Activated CD4-positive, CD25-positive, alpha-beta regulatory T cell treated with anti-CD3 and anti-CD28 coated beads, Interleukin-2, amount 50 U/mL, for 72 hours (primary cell): ENCODE data around the gene PRR23A.
"Not testable (repeated sequence)": the region's sequence is repeated elsewhere in the genome, so short reads cannot be mapped to it uniquely, and the experiment has no call there.

Experiments
- DNase-seq: peaks from one replicate; pipeline ENCODE4 v3.0.0; 2021

PRR23A gene

GRCh38 chr3:139006051-139006716, at the start of gene PRR23A:
PRR23A (minus strand) TSS chr3:139006268; CDS start chr3:139006268, 0 bp downstream.
- no peak for DNase-seq

GRCh38 chr3:139052802-139053600, 46.9 kb upstream of the PRR23A start:
- no peak for DNase-seq

GRCh38 chr3:139044366-139045210, 38.5 kb upstream of the PRR23A start, which contains the start of gene PRR23C:
PRR23C (minus strand) TSS chr3:139044892; CDS start chr3:139044620, 272 bp downstream.
- DNase-seq = no peak

- no peak for DNase-seq
These were observed 37.7 kb upstream of the PRR23A start for GRCh38 chr3:139043554-139044365.

- no peak for DNase-seq
These were observed 31.4 kb upstream of the PRR23A start for GRCh38 chr3:139037478-139037877.

GRCh38 chr3:139032326-139033002, 26.4 kb upstream of the PRR23A start:
- DNase-seq = no peak

- not testable (repeated sequence) for DNase-seq
These were observed 24.5 kb upstream of the PRR23A start for GRCh38 chr3:139030576-139030975.

- DNase-seq = no peak
These were observed 18.9 kb upstream of the PRR23A start for GRCh38 chr3:139024968-139025367.

GRCh38 chr3:139020868-139021234, 14.8 kb upstream of the PRR23A start, which contains the start of gene PRR23B:
PRR23B (minus strand) TSS chr3:139020926; CDS start chr3:139020661, 265 bp downstream.
- no peak for DNase-seq

GRCh38 chr3:139020036-139020867, 14.2 kb upstream of the PRR23A start:
- DNase-seq = no peak

GRCh38 chr3:139016430-139017048, 10.5 kb upstream of the PRR23A start:
- no peak for DNase-seq

GRCh38 chr3:139005356-139005993, 593 bp downstream of the PRR23A start:
- no peak for DNase-seq

- DNase-seq = no peak
These were observed 10.4 kb downstream of the PRR23A start for GRCh38 chr3:138995706-138996105.

- DNase-seq = no peak
These were observed 18.9 kb downstream of the PRR23A start for GRCh38 chr3:138987181-138987580.

- no peak for DNase-seq
These were observed 20.1 kb downstream of the PRR23A start for GRCh38 chr3:138985932-138986331.

GRCh38 chr3:138984816-138985215, 21.3 kb downstream of the PRR23A start:
- no peak for DNase-seq

- no peak for DNase-seq
These were observed 30.0 kb downstream of the PRR23A start for GRCh38 chr3:138976047-138976446.

- no peak for DNase-seq
These were observed 30.7 kb downstream of the PRR23A start for GRCh38 chr3:138975351-138975750.

GRCh38 chr3:138974462-138974861, 31.6 kb downstream of the PRR23A start:
- no peak for DNase-seq

GRCh38 chr3:138972941-138973340, 33.1 kb downstream of the PRR23A start:
- no peak for DNase-seq
